Germinal center (tissue), 1 donor: ENCODE measurements around the gene NTNG2.
A peak's percentile ranks its signal among the peaks of the same experiment; 100 is the strongest.

Experiments used
- DNase-seq: peaks from one replicate; pipeline ENCODE4 v3.0.0; 2012; ENCODE audit warnings: mixed read lengths, low spot score

Gene NTNG2

DNA sequence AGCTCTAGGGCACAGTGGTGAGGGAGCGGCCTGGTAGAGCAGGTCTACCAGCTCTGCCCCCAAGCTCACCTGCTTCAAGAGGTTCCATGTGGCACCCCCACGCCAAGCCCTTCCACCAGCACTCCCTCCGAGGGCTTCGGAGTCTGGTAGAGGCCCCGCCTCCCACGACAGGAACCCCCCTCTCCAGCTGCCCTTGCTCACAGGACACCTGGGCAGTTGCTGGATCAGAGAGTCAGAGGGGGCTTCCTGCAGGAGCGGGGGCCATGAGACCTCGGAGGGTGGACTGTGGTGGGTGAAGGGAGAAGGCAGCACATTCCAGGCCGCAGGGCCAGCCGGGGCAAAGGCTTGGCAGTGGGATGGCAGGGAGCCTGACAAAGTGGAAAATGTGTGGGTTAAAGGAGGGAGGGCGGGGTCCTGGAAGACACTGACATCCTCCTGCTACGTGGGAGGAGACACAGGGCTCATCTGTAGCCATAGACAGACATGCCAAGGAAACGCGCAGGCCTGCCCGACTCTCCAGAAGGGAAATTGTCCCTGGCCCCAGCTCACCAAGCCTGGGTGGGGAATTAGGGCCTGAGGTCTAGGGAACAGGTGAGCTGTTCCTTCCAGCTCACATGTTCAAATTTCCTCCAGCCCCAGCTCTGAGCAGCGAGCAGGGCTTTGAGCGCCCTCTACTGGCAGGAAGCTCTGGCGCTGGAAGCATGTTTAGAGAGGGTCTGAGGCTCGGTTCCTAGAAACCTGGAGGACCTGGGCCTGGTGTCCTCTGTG lies 74.2 kb downstream of the NTNG2 start:
- DNase-seq: peak; percentile 83

DNA sequence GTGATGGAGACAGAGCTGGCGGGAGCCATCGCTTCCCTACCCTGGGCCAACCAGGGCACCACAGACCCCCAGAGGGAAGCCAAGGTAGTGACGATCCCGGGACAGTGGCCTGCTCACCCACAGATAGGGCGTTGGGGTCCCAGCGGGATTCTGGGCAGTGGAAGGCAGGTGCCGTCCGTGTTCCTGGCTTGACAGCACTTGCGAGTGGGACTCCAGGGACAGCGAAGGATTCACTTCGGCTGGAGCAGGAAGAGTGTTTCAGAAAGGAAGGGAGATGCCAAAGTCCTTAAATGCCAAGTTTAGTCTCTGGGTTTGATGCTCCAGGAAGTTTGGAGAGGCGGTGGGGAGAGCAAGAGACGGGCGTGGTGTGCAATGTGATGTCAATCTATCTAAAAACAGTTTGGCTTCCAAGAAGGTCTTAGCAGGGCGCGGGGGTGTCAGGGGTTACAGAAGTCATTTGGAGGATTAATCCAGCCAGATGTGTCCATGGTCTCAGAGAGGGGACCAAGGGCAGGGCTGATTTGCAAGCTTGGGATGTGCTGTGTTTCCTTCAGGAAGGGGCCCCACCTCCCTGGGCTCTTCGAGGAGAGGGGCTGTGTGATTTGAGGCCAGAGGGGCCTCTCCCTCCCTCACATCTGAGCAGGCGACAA lies 74.9 kb downstream of the NTNG2 start:
- no peak for DNase-seq

DNA sequence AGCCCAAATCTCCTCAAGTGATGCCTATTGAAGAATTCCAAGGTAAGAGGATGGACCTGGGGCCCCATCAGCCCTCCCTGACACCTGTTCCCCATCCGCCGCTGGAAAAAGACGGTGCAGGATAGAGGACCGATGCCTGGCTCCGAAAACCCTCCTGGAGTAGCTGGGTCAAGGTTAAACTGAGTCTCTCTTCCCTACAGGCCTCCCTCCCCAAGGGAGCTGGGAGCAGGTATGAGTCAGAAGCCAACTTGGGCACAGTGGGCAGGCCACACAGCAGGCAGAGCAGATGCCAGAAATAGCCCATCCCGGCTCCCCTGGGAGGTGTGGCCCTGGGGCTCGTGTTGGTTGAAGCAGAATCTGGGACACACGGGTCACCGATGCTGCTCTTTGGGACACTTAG lies 75.6 kb downstream of the NTNG2 start:
- no peak for DNase-seq

DNA sequence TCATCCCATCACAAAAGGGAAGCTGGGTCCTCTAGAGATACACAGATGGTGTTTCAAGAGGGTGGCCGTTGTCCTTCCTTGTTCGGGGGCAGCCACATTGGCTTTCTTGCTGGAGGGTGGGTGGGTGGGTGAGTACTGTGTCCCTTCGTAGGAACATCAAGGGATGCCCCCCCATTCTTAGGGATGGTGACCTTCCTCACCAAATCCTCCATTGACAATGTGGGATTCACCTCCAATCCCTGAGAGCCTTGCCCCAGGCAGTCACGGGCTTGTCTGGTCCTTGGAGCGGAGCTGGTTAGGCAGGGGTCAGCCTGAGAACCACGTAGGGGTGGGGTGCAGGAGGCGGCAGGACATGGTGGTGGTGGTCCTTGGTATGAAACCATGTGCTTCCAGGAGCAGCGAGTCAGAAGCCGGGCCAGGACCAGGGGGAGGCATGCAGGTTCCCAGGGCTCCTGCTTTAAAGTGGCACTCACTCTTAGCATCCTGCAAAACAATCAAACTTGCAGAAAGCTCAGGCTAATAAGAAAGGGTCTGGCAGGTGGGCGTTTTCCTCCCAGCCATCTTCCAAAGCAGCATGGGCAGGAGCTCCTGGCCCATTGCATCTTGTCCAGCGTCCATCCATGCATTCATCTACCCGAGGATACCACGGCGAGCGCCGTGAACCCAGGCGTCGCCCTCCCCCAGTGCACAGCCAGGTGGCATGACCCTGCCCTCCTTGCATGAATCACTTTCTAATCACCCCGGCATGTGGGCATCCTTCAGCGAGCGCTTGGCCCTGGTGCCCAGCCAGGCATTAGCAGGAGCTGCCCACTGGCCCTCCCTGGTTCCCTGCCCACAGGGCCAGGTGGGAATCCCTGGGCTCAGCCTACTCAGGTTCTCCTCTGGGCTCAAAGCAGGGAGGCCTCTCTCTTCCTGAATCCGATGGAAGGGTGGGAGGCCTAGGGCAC lies 76.4 kb downstream of the NTNG2 start:
- DNase-seq: no peak

DNA sequence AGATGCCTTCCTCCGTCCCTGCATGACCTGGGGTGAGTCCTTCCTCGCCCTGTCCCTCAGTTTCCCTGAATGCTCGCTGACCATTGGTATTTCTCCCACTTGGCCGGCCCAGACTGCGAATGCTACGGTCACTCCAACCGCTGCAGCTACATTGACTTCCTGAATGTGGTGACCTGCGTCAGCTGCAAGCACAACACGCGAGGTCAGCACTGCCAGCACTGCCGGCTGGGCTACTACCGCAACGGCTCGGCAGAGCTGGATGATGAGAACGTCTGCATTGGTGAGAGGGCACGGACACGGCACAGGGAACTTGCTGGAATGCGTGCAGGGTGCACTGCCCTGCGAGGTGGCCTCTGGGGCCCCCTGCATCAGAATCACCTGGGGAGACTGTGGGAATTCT lies 77.1 kb downstream of the NTNG2 start:
- no peak for DNase-seq

DNA sequence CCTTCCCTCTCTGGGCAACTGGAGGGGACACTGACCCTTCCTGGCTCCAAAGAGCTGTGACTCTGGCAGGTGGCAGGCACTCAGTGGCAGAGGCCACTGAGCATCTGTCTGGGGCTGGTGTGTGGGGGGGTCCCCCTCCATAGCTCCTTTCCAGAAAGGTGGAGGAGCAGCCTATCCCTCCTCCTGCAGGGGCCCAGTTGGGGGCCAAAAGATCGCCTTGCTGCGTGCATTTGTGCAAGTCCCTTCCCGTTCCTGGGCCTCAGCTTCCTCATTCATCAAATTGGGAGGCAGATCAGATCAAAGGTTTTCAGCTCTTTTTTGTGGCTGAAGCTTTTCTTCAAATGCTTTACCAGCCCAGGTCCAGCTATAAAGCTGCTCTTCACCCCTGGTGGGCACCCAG lies 77.7 kb downstream of the NTNG2 start:
- DNase-seq: no peak

DNA sequence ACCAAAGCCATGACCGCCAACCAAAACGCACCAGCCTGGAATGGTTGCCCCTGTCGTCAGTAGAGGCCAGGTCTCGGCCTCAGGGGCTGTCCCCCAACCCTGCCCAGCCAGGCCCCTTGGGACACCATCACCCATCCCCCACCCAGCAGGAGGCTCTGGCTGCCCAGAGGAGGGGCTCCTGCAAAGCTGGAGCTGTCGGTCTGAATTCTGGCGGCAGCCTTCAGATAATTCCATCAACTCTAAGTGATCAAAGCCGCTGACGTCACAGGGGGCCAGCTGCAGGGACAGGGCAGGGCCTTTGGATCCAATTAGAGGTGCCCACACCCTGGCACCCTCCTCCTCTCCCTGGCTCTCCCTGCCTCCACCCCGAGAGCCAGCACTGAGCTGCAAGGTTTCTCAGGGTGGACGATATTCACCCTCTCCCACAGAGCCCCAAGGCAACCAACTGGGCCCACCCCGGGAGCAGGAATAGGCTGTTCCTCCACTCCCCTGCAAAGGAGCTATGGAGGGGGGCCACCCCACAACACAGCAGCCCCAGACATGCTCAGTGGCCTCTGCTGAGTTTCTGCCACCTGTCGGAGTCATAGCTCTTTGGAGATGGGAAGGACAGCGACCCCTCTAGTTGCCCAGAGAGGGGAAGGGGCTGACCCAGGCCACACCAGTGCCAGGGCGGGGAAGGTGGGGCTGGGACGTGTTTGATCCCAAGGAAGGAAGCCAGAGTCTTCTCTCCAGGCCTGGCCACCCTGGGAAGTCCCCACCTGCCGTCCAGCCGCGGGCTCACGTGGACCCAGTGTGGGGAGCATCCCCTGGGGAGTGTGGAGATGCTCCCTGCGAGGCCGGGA lies 78.4 kb downstream of the NTNG2 start:
- no peak for DNase-seq

DNA sequence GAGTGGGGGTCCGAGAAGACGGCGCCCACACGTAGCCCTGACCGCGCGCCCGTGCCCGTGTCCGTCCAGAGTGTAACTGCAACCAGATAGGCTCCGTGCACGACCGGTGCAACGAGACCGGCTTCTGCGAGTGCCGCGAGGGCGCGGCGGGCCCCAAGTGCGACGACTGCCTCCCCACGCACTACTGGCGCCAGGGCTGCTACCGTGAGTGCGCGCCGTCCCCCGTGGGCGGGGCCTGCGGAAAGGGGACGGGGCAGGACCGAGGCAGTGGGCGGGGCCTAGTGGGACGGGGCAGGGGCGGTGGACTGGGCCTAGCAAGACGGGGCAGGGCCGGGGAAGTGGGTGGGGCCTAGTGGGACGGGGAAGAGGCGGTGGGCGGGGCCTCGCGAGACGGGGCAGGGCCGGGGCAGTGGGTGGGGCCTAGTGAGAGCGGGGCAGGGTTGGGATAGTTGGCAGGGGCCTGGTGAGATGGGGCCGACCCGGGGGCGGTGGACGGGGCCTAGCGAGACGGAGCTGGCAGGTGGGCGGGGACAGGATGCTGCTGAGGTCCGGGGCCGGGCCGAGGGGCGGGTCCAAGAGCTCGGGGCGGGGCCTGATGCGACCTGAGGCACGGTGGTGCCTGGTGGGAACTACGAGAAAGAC lies 79.1 kb downstream of the NTNG2 start:
- DNase-seq: peak; percentile 99

DNA sequence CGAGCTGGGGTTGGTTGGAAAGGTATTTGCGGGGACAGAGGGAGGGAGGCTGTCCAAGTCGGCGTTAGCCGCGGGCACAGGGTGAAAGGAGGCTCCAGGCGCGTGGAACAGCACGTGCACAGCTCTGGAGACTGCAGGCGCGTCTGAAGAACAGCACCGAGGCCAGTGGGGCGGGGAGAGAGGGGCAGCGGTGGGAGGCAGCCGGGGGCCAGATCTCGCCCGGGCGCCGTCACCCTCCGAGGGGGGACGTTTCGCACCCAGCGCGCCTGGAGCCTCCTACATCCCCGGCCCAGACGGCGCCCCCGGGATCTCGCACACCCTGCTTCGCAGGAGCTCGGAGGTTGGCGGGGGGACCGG lies 79.6 kb downstream of the NTNG2 start:
- DNase-seq: no peak

DNA sequence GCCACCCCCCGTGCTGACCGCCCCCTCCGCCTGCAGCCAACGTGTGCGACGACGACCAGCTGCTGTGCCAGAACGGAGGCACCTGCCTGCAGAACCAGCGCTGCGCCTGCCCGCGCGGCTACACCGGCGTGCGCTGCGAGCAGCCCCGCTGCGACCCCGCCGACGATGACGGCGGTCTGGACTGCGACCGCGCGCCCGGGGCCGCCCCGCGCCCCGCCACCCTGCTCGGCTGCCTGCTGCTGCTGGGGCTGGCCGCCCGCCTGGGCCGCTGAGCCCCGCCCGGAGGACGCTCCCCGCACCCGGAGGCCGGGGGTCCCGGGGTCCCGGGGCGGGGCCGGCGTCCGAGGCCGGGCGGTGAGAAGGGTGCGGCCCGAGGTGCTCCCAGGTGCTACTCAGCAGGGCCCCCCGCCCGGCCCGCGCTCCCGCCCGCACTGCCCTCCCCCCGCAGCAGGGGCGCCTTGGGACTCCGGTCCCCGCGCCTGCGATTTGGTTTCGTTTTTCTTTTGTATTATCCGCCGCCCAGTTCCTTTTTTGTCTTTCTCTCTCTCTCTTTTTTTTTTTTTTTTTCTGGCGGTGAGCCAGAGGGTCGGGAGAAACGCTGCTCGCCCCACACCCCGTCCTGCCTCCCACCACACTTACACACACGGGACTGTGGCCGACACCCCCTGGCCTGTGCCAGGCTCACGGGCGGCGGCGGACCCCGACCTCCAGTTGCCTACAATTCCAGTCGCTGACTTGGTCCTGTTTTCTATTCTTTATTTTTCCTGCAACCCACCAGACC lies 80.2 kb downstream of the NTNG2 start:
- peak; percentile 61 for DNase-seq

DNA sequence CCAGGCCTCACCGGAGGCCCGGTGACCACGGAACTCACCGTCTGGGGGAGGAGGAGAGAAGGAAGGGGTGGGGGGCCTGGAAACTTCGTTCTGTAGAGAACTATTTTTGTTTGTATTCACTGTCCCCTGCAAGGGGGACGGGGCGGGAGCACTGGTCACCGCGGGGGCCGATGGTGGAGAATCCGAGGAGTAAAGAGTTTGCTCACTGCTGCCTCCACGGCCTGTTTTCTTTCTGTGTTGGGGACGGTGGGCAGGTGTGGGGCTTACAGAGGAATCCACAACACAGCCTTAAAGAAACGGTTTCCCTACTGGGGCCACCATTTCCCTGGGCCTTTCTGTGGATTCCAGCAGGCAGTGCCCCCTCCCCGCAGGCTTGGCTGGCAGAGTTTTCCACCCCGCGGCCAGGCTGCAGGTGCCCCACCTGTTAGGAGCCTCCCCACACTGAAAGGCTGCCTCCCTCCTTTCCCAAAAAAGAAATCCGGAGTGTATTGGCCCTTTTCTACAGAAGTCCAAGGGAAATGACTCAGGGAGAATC lies 80.8 kb downstream of the NTNG2 start:
- DNase-seq: no peak

DNA sequence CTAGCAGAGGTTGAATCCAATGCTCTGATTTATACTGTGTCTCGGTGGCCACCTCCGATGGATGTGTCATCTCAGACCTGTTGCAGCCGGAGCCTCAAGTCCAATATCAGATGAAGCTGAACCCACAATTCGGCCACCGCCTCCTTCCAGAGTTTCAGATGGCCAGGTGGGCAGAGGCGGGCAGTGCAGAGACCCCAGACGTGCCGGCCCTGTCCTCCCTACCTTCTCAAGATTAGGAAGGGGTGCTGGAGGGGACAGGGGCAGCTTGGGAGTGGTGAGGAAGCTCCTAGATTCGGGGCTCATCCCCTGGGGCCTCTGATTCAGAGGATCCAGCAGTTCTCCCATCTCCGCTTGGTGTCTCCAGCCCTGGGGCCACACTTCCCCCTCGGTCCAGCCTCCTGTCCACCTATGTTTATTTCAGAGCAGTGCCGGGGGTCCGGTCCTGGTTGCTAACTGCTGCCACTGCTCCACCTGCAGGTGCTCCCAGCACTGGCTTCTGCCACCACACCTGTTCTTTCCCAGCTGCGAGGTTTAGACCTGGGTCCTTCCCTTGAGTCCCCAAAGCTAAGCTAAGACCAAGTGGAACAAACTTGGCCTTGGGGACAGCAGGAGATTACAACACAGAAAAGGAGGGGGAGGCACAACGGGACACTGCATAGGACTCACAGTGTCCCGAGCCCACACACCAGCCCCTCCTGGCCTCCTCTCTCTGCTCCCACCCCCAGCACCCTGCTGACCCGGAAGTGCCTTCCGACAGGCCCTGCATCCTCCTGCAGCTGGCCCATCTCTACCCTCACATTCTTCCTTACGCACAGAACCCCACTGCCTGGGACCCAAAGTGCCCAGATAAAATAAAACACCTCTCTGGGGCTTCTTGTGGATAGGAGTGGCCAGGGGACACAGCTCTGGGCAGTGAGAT lies 81.6 kb downstream of the NTNG2 start:
- no peak for DNase-seq

DNA sequence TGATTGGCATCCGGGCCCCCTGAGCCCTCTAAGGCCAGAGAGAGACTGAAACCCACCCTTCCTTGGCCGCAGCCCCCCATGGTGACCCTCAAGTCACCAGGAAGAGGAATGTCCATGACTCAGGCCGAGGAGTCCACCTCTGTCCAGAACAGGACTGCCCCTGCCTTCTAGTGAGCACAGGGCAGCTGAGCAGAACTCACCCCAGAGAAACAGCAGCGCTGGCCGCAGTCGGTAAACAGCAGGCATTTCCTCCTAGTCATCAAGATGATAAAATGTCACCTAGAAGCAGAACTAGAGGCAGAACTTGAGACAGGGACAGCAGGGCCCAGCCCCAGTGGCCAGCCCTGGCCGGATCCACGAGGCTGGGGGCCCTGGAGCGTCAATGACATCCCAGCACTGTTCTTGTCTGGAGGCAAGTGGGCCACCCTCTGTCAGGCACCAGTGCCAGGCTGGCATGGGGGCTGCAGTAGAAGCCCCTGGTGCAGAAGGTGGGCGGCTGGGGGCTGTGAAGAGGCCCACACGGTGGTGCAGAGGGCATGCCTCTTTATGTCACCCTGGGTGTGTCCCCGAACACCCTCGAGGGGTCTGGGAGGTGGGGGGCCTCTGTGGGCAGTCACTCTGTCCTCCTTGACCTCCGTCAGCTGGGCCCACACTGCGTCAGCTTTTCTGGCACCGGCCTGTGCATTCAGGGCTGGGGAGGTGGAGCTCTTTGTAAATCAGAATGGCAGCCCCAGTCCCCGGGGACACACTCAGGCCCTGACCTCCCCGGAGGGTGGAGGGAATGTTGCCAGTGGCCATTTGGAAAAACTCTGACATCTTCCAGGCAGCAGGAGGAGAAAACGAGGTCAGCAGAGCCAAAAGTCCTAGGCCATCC lies 83.0 kb downstream of the NTNG2 start:
- no peak for DNase-seq

DNA sequence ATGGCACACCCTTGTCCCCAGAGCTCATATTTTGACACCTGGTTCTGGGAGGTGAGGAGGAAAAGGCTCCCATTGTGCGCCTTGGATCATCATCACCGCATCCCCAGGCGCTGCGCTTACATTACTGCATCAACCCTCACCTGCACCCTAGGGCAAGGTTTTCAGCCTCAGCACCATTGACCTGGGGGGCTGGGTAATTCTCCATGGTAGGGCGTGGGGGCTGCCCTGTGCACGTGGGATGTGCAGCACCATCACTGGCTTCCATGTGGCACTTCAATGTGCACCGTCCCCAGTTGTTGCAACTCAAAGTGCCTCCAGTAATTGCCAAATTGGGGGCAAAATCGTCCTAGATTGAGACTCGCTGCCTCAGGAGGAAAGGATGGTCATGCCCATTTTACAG lies 83.6 kb downstream of the NTNG2 start:
- DNase-seq: no peak

DNA sequence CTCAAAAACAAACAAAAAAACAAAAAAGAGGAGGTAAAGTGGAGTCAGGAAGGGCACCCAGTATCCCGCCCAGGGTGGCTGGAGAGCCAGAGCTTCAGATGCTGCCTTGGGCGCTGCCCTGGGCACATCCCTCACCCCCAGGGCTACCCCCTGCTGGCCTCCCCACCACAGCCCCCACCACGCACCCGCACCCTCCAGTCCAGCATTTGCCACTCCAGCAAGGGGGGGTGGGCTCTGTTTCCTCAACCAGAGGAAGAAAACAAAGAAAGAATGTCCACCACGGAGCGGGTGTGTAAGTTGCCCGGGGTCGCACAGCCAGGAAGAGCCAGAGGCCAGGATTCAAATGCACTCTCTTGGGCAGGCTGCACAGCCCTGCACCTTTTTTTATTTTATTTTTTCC lies 86.1 kb downstream of the NTNG2 start:
- DNase-seq: no peak

DNA sequence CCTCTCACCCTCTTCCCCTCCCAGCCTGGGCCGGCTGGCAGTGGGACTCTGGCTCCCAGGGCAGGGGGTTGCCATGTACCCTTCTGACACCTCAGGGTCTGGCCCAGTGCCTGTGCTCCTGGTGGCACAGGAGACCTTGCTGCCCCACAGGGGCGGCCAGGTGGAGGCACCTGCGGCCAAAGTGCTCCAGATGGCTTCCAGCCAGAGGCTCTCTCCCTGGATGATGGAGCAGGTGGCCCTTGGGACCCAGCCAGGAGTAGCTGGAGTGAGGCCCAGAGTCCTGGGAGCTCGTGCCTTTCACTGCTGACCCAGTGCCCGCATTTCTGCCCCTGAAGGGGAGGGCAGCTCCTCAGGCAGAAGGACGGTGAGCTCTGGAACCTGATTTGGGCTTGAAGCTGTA lies 87.3 kb downstream of the NTNG2 start:
- no peak for DNase-seq

DNA sequence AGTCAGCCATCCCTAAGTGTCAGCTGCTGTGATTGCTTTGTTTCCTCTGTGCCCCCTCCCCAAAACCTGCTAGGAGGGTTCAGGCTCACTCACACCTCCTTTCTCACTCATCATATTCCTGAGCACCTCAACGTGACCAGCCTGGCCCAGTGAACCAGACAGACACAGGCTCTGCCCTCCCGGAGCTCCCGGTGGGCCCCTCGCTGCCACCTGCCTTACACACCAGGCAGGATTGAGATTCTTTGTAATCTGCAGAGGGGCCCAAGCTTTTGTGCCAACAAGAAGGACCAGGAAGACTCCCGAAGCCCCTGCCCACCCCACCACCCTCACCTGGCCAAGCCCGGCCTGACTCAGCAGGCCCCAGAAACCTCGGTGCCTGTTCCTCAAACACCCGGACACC lies 87.8 kb downstream of the NTNG2 start:
- DNase-seq: no peak
